NCI-H1048 (cell line): ENCODE measurements around the gene PCGF6.
A peak's percentile ranks its signal among the peaks of the same experiment; 100 is the strongest.
"Not testable (repeated sequence)": the region's sequence is repeated elsewhere in the genome, so short reads cannot be mapped to it uniquely, and the experiment has no call there.

Experiments
- DNase-seq: peaks from one replicate; lab custom pipeline; 2025; lab: John Stamatoyannopoulos, UW

Gene PCGF6

DNA sequence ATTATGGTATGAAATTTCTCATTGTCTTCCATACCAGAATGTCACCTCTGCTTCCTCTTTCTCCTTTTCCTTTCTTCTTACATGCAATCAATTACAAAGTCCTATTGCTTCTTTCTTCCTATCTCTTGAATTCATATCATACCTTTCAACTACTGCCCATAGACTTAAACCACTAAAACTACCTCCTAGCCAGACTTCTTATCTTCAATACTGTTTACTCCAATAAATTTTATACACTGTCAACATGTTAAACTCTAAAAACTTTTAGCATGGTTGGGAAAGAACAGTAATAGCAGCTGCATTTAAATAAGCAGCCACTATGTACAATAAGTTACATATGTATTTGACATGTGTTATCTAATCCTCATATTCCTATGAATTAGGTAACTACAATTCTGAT lies 34.9 kb downstream of the PCGF6 start:
- no peak for DNase-seq

DNA sequence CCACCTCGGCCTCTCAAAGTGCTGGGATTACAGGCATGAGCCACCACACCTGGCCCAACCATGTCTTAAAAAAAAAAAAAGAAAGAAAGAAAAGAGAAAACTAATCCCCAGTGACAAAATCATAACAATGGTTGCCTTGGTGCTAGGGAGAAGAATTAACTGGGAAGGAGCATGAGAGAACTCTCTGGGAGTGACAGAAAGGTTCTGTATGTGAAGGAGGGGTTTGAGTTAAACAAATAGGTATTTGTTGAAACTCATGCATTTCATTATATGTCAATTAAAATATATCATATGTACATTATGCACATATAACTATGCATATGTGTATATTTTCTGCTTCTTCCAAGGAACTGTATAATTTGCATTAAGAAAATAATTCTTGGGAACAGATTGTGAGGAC lies 40.7 kb downstream of the PCGF6 start:
- no peak for DNase-seq

DNA sequence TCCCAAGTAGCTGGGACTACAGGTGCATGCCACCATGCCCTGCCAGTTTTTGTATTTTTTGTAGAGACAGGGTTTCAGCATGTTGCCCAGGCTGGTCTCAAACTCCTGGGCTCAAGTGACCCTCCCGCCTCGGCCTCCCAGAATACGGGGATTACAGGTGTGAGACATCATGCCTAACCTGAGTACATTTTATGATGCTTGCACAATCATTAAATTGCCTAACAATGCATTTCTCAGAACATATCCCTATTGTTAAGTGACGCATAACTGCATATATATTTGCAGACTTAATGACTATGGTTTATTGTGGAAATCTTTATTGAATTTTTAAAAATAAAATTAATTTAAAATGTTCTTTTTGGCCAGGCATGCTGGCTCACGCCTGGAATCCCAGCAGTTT lies 43.3 kb downstream of the PCGF6 start:
- no peak for DNase-seq

DNA sequence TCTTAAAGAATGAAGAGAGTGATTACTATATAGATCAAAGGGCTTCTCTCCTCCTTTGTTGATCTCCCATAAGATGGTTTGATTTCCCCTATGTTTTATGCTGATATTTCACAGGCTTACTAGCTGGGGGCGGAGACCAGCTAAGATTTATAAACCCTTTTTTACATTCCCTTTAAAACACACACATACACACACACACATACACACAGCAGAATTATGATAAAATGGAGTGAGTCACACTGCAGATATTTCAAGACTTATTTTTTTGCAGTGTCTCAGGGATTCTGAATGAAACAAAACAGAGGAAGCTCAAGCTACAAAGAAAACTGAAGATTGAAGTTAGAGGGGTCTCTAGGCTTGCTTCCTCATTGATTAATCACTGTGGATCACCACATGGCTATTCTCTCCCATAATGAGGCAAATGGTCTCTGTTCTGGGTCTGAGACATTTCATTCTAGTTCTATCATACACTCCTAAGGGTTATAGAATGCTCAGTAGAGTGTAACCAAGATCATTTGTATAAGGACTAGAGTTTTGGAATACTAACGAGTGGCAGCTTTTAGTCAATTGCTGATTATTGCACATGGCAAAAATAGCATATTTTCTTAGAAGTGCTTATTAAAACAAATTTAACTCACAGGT lies 55.4 kb downstream of the PCGF6 start:
- no peak for DNase-seq

DNA sequence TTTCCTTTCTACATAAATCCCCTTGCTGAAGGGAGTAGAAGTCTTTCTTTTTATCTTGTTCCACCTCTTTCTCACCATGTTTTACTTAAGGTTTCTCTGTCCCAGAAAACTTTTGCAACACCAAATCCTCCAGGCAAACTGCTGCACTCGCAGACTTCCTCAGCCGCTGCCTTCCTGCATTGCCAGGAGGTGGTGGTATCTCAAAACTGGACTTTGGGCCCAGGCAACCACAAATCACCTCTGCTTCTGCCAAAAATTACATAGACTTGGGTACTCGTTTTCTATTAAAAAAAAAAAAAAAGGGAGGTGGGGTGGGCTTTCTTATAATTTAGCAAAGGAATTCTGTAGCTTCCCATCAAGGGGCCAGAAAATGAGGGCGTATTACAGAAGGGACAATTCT lies 59.4 kb downstream of the PCGF6 start:
- DNase-seq, result no peak

DNA sequence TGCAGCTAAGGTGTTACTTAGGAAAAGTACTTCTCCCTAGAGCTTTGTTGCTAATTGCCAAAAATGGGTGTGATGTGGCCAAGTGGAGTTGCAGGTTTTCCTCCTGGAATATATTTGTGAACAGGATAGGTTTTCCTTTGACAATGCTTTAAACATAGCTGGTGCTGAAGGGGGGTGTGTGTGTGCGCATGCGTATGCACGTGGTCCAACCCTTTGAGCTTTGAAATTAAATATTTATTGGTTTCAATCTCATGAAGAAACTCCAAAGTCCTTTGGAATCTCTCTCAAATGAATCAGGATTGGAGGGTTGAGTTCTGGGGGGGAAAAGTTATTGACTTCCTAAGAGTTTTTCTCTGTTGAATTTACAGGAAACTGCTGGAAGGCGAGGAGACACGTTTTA lies 62.9 kb downstream of the PCGF6 start:
- no peak for DNase-seq

DNA sequence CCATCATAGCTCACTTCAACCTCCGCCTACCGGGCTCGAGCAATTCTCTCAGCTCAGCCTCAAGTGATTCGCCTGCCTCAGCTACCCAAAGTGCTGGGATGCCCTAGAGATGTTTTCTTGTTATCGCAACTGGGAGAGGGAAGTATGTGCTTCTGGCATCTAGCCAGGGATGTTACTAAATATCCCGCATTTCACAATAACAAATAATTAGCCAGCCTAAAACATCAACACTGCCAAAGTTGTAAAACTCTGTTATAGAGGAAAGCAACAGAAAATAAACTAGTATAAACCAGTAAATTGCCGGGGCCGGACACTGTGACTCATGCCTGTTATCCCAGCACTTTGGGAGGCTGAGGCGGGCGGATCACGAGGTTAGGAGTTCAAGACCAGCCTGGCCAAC lies 66.8 kb downstream of the PCGF6 start:
- no peak for DNase-seq

DNA sequence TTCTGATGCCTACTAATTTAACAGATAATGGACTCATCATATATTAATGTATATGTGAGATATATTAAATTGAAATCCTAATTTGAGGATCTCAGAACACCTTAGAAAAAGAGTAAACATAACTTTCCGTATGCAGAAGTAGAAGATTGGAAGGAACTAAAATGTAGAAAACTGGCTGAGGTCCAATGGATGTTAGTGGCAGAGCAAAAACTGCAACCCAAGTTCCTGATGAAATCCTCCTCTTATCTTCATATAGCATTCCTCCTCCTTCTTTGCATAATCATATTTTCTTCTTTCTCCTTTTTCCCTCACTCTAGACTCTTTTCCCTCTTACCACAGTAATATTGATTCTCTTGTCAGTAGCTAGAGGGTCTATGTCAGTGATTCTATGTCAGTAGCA lies 68.0 kb downstream of the PCGF6 start:
- DNase-seq, result no peak

DNA sequence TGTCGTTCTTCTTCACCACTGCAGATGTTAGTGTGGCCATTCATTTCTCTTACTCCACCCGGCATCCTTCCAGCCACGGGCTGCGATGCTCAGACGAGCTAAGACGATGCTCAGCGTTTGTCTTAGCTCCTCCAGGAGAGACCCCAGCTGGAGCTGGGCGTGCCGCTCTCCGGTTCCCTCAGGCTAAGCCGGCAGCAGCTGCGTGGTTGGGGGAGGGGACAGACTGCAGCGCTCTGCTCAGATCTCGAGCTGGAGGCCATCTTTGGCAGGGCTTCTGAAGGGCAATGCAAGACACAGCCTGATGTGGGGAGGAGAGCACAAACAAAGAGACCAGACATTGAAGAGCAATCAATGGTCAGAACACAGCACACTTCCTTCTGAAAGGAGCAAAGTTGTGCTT lies 69.2 kb downstream of the PCGF6 start:
- DNase-seq, result no peak

DNA sequence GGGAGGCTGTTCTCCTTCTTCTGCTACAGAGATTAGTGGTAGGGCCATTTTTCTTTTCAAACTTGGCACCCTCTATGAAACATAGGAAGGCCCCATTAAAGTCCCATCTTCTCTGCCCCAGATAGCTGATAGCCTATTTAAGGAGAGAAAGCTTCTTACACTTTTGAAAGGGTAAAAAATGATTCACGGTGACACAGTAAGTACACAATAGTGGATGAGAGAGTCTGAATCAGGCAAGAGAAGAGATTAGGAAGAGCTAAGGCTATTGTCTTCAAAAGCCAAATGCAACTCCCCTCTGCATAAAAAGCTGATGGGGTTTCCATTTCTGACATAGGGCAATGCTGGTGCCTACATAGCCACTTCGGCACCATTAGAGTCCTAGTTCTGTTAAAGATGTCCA lies 70.4 kb downstream of the PCGF6 start:
- DNase-seq, result no peak

DNA sequence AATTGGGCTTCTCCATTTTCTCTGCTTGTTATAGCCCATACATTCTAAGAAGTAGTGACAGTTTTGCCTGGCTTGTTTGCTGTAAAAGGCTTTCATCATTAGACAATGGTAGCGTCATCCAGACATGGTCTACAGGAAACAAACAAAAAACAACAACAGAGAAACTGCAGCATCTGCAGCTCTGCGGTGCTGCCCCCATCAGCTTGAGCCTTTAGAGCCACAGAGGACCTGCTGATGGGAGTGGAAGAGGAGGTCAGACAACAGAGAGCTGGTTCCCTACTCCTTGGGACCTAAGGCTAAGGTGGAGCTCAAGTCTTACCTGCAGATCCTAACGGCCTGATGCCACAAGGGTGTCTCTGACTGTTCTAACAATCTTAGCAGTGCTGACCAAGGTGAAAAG lies 70.9 kb downstream of the PCGF6 start:
- DNase-seq, result no peak

DNA sequence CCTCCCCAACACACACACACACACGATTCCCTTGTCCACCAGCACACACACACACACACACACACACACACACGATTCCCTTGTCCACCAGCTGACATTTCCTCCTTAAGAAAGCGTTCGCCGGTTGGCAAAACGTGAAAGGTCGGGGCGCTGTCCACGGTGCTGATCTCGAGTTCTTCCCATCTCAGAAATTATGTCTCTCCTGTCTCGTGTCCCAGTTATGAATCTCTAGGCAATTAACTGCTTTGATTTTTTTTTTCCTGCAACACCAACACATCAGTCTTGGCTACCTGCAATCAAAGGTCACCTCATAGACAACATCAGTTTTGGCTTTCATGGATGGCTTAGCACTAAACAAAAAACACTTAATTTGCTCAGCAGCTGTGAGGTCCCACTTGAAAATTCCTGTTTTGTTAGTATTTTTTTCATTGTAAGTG lies 72.1 kb downstream of the PCGF6 start:
- DNase-seq, result no peak

DNA sequence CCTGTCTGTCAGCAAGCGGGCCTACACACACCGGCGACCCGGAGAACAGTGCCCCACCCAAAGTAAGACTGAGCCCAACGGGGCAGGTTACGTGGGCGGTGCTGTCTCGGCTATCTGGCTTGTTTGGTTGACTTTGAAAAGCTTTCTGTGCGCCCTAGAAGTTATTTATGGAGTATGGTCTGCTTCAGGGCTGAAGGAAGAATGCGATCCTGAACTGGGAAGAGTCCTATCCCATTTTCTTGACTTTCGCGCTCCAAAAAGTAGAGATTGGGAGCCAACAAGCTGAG lies 72.5 kb downstream of the PCGF6 start:
- no peak for DNase-seq

DNA sequence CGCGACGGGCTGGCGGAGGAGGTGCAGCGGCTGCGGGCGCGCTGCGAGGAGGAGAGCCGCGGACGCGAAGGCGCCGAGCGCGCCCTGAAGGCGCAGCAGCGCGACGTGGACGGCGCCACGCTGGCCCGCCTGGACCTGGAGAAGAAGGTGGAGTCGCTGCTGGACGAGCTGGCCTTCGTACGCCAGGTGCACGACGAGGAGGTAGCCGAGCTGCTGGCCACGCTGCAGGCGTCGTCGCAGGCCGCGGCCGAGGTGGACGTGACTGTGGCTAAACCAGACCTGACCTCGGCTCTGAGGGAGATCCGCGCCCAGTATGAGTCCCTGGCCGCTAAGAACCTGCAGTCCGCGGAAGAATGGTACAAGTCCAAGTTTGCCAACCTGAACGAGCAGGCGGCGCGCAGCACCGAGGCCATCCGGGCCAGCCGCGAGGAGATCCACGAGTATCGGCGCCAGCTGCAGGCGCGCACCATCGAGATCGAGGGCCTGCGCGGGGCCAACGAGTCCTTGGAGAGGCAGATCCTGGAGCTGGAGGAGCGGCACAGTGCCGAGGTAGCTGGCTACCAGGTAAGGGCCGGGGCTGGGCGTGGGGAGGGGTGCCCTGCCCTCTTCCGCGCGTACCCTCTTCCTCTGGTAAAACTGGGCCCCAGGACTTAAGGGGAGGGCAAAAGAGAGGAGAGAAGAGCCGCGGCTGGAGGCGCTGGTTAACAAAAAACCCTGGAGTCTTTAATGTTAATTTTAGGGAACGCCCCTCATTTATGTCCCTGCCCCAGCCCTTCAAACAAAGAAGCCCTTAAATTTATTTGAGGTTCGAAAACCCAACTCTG lies 73.0 kb downstream of the PCGF6 start:
- DNase-seq, result no peak

DNA sequence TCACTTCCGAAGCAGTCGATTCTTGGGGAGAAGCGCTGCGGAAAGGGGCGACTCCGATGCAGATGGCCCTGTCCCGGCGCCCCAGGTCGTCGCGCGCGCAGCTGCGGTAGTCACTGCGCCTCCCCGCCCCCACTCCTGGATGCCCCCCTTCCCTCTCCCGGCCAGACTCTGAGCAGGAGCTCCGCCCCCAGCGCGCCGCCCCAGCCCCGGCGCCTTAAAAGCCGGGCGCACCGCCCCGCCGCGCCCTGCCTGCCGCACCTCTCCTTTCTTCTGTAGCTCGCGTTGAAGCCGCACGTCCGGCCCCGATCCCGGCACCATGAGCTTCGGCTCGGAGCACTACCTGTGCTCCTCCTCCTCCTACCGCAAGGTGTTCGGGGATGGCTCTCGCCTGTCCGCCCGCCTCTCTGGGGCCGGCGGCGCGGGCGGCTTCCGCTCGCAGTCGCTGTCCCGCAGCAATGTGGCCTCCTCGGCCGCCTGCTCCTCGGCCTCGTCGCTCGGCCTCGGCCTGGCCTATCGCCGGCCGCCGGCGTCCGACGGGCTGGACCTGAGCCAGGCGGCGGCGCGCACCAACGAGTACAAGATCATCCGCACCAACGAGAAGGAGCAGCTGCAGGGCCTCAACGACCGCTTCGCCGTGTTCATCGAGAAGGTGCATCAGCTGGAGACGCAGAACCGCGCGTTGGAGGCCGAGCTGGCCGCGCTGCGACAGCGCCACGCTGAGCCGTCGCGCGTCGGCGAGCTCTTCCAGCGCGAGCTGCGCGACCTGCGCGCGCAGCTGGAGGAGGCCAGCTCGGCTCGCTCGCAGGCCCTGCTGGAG lies 73.8 kb downstream of the PCGF6 start, which contains the start of gene INA:
INA (plus strand) TSS at position 243 of the 817 bp plus-strand sequence; CDS start at position 317, 74 bp downstream.
- peak; percentile 44 for DNase-seq

DNA sequence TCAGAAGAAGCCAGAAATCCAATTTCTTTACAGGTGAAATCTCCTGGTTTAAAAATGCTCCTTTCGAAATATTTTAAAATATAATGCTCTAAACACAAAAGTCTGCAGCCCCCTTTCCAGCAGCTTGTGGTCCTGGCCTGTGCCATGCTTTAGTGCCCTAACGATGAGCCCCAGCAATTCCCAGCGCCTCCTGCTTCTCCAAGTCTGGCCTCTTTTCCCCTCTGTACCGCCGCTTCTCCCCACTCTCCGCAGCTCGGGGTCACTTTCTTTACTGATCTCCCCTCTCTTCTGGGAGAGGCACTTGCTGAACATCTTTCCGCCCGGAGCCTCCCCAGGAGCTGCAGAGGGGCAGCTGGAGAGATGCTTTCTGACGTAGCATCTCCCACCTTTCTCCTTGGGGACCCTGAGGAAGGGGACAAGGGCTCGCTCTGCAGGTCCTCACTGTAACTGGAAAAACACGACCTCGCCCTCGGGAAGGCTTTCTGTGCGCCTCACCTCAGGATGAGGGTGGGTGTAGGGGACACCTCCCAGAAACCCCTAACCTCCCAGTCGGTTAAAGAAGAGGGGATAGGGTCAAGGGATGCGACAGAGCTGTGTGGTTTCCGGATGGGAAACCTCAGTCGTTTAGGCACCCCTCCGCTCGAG lies 74.6 kb downstream of the PCGF6 start:
- no peak for DNase-seq

DNA sequence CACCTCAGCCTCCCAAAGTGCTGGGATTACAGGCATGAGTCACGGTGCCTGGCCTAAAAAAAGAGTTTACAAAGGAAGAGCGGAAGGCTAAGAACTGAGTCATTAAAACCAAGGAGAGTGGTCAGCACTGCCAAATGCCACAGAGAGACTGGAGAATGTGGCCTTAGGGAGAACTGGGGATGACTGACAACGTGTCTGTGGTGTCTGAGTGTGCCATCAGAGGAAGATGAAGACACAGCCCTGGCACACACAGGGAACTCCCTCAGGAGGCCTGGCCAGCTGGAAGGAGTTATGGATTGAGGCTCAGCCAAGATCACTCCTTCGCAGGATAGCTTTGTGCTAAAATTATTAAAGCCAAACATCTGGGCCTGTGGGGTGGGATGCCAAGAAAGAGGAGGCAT lies 77.9 kb downstream of the PCGF6 start:
- no peak for DNase-seq

DNA sequence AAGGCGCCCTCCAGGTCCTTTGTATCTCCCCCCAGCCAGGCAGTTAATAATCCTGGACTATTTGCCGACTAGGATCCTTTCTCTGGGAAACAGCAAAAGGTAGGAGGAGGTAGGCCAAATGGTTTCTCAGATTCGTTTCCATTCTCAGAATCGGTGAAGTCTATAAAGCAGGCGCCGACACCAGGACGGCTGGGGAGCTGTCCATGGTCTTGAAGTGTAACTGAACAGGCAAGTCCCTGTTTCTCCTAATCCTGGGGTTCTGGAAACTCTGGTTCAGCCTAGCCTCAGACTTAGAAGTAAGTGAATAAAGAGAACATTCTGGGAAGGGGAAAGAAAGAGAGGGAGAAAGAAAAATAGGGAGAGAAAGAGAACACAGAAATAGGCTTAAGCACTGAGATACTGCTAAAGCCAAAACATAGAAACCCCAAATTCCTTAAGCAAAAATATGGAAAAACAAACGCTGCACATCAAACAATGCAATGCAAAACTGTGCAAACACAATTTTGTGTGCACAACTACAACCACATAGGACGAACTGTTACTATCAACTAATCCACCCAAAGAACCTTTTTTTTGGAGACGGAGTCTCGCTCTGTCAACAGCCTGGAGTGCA lies 85.1 kb downstream of the PCGF6 start:
- peak; percentile 39 for DNase-seq

DNA sequence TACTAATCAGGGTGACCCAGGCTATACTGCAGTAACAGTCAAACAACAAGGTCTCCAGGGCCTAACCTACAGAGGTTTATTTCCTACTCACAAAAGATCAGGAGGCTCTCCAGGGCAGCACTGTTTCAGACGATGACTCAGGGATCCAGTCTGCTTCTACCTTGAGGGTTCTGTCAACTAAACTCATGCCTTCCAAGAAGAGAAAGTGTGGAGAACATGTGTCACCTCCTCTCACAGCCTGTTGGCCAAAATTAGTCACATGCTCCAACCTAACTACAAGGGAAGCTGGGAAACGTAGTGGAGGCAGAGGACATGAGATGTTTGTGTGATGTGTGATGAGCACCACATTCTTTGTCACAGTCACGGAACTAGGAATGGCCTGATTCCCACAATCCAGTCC lies 88.7 kb downstream of the PCGF6 start:
- DNase-seq, result no peak

DNA sequence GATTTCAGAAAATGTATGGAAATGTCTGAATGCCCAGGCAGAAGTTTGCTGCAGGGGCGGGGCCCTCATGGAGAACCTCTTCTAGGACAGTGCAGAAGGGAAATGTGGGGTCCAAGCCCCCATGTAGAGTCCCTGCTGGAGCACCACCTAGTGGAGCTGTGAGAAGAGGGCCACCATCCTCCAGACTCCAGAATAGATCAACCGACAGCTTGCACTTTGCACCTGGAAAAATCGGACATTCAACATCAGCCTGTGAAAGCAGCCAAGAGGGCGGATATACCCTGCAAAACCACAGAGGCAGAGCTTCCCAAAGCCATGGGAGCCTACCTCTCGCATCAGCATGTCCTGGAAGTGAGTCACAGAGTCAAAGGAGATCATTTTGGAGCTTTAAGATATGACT lies 91.0 kb downstream of the PCGF6 start:
- no peak for DNase-seq

DNA sequence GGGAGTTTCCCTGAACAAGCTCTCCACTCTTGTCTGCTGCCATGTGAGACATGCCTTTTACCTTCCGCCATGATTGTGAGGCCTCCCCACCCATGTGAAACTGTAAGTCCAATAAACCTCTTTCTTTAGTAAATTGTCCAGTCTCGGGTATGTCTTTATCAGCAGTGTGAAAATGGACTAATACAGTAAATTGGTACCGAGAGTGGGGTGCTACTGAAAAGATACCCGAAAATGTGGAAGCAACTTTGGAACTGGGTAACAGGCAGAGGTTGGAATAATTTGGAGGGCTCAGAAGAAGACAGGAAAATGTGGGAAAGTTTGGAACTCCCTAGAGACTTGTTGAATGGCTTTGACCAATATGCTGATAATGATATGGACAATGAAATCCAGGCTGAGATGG lies 92.0 kb downstream of the PCGF6 start:
- not testable (repeated sequence) for DNase-seq

DNA sequence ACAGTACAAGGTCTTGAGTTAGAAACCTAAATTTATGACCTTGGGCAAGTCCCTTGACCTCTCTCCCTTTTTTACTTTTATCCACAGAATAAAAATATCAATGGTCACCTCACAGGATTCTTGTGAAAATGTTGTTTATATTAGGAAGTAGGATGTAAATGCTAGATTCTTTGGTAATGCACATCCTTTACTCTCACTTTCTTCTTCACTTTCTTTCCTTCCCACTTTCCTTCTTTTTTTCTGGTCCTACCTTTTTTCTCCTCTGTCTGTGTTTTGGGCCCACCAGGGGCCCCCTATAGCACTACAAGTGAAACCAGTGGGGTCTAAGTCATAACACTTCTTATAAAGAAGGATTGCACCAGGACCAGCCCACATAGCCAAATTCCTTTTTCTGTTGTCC lies 93.1 kb downstream of the PCGF6 start:
- no peak for DNase-seq
